IPS-20b (cell line): ENCODE data around the gene RNF220.

ENCODE experiments used
- H3K27ac ChIP-seq: one replicate; pipeline ENCODE4 v1.5.1; 2013; ENCODE audit warnings: low read length
- H3K27me3 ChIP-seq: 2 replicates; pipeline ENCODE4 v1.6.1; 2013; ENCODE audit warnings: mild to moderate bottlenecking, low read length, inconsistent platforms; ENCODE audit not compliant: insufficient read depth
- H3K36me3 ChIP-seq: 2 replicates; pipeline ENCODE4 v1.6.1; 2013; ENCODE audit warnings: low read depth, mild to moderate bottlenecking, inconsistent platforms, low read length, moderate library complexity; ENCODE audit not compliant: insufficient read depth
- H3K4me1 ChIP-seq: 2 replicates; pipeline ENCODE4 v1.6.1; 2013; ENCODE audit warnings: mild to moderate bottlenecking, control low read depth, inconsistent platforms, low read length, moderate library complexity; ENCODE audit not compliant: insufficient read depth
- H3K4me3 ChIP-seq: 2 replicates; pipeline ENCODE4 v1.5.1; 2013; ENCODE audit warnings: mild to moderate bottlenecking, low read length, inconsistent platforms
- H3K9ac ChIP-seq: 2 replicates; pipeline ENCODE4 v1.6.1; 2013; ENCODE audit warnings: low read depth, mild to moderate bottlenecking, inconsistent platforms, low read length, moderate library complexity
- H3K9me3 ChIP-seq: 2 replicates; pipeline ENCODE4 v1.6.1; 2013; ENCODE audit warnings: mild to moderate bottlenecking, low read depth, low read length, inconsistent platforms; ENCODE audit not compliant: insufficient read depth

The RNF220 gene

GRCh38 chr1:44650159-44650831 is 245.2 kb downstream of the RNF220 start:
- 0 out of 2 replicates have a peak overlapping the region, but pooled peaks have one; percentile 32 for H3K9ac ChIP-seq
- H3K4me3 ChIP-seq: no peak overlapping the region
- no peaks in the 10 kb centered on the region for H3K9me3 ChIP-seq
- no peaks in the 10 kb centered on the region for H3K27me3 ChIP-seq
- peak overlapping the region; percentile 39 for H3K27ac ChIP-seq
- no peaks in the 10 kb centered on the region; the same call in 1 of the 2 replicates for H3K4me1 ChIP-seq
- peaks cover 69% of the 10 kb centered on the region for H3K36me3 ChIP-seq

- Histone ChIP-seq H3K36me3 (peaks cover 62% of the 10 kb centered on the region), H3K4me1 (no peaks in the 10 kb centered on the region; the same call in 1 of the 2 replicates), H3K4me3 (no peak overlapping the region), H3K27ac (no peak overlapping the region), H3K9ac (no peak overlapping the region), H3K9me3 (no peaks in the 10 kb centered on the region), H3K27me3 (no peaks in the 10 kb centered on the region)
These were observed 246.0 kb downstream of the RNF220 start for GRCh38 chr1:44651069-44651468.

- Histone ChIP-seq H3K36me3 (peaks cover 47% of the 10 kb centered on the region), H3K9ac (no peak overlapping the region), H3K27me3 (no peaks in the 10 kb centered on the region), H3K27ac (no peak overlapping the region), H3K4me1 (no peaks in the 10 kb centered on the region; the same call in 1 of the 2 replicates), H3K4me3 (no peak overlapping the region), H3K9me3 (no peaks in the 10 kb centered on the region)
These were observed 247.5 kb downstream of the RNF220 start for GRCh38 chr1:44652445-44653106.

GRCh38 chr1:44653107-44653964 is 248.3 kb downstream of the RNF220 start:
- Histone ChIP-seq H3K9ac (no peak overlapping the region), H3K36me3 (peaks cover 39% of the 10 kb centered on the region), H3K9me3 (no peaks in the 10 kb centered on the region), H3K27me3 (no peaks in the 10 kb centered on the region), H3K27ac (no peak overlapping the region), H3K4me1 (no peaks in the 10 kb centered on the region; the same call in 1 of the 2 replicates), H3K4me3 (no peak overlapping the region)

- H3K9ac ChIP-seq: no peak overlapping the region
- H3K36me3 ChIP-seq: peaks cover 25% of the 10 kb centered on the region
- H3K4me3 ChIP-seq: no peak overlapping the region
- H3K9me3 ChIP-seq: no peaks in the 10 kb centered on the region
- no peaks in the 10 kb centered on the region; the same call in 1 of the 2 replicates for H3K4me1 ChIP-seq
- H3K27me3 ChIP-seq: no peaks in the 10 kb centered on the region
- H3K27ac ChIP-seq: no peak overlapping the region
These were observed 249.6 kb downstream of the RNF220 start for GRCh38 chr1:44654621-44655187.

- peaks cover 16% of the 10 kb centered on the region for H3K36me3 ChIP-seq
- H3K9ac ChIP-seq: no peak overlapping the region
- H3K27me3 ChIP-seq: no peaks in the 10 kb centered on the region
- no peaks in the 10 kb centered on the region; the same call in 1 of the 2 replicates for H3K4me1 ChIP-seq
- H3K4me3 ChIP-seq: no peak overlapping the region
- no peak overlapping the region for H3K27ac ChIP-seq
- no peaks in the 10 kb centered on the region for H3K9me3 ChIP-seq
These were observed 250.6 kb downstream of the RNF220 start for GRCh38 chr1:44655609-44656008.

- no peak overlapping the region for H3K27ac ChIP-seq
- H3K9me3 ChIP-seq: no peaks in the 10 kb centered on the region
- H3K9ac ChIP-seq: no peak overlapping the region
- no peaks in the 10 kb centered on the region for H3K36me3 ChIP-seq
- H3K4me3 ChIP-seq: no peak overlapping the region
- H3K27me3 ChIP-seq: no peaks in the 10 kb centered on the region
- no peaks in the 10 kb centered on the region; the same call in 1 of the 2 replicates for H3K4me1 ChIP-seq
These were observed 254.5 kb downstream of the RNF220 start for GRCh38 chr1:44659566-44659965.

GRCh38 chr1:44660176-44660575 is 255.1 kb downstream of the RNF220 start:
- no peaks in the 10 kb centered on the region for H3K9me3 ChIP-seq
- no peak overlapping the region for H3K27ac ChIP-seq
- no peaks in the 10 kb centered on the region for H3K27me3 ChIP-seq
- no peaks in the 10 kb centered on the region for H3K36me3 ChIP-seq
- H3K4me3 ChIP-seq: no peak overlapping the region
- no peaks in the 10 kb centered on the region; the same call in 1 of the 2 replicates for H3K4me1 ChIP-seq
- no peak overlapping the region for H3K9ac ChIP-seq

- Histone ChIP-seq H3K4me1 (no peaks in the 10 kb centered on the region; the same call in 1 of the 2 replicates), H3K4me3 (no peak overlapping the region), H3K27me3 (no peaks in the 10 kb centered on the region), H3K9ac (no peak overlapping the region), H3K27ac (no peak overlapping the region), H3K36me3 (no peaks in the 10 kb centered on the region), H3K9me3 (no peaks in the 10 kb centered on the region)
These were observed 257.0 kb downstream of the RNF220 start for GRCh38 chr1:44661781-44662682.

GRCh38 chr1:44662683-44663030 is 257.6 kb downstream of the RNF220 start:
- H3K27ac ChIP-seq: no peak overlapping the region
- H3K27me3 ChIP-seq: no peaks in the 10 kb centered on the region
- no peaks in the 10 kb centered on the region; the same call in 1 of the 2 replicates for H3K4me1 ChIP-seq
- H3K4me3 ChIP-seq: no peak overlapping the region
- H3K9ac ChIP-seq: no peak overlapping the region
- H3K9me3 ChIP-seq: no peaks in the 10 kb centered on the region
- H3K36me3 ChIP-seq: no peaks in the 10 kb centered on the region
